HEK293 (cell line): ENCODE data around the gene TRAPPC2.
"Not testable (repeated sequence)": the region's sequence is repeated elsewhere in the genome, so short reads cannot be mapped to it uniquely, and the experiment has no call there.

ENCODE experiments used
- CTCF ChIA-PET: fragments of 350-600 bp; formaldehyde crosslinking; extraction: SDS; loops from one replicate; lab custom pipeline; 2021; ENCODE audit warnings: antibody characterized with exemption; lab: Yijun Ruan, JAX
- POLR2A ChIA-PET: fragments of 300-600 bp; formaldehyde crosslinking; extraction: SDS; loops from one replicate; lab custom pipeline; 2020; ENCODE audit warnings: antibody characterized with exemption, inconsistent platforms; lab: Yijun Ruan, JAX
- H3K27ac ChIP-seq: fragments of 200-500 bp; sonication (Bioruptor generic); 2 replicates; pipeline ENCODE4 v1.5.1; 2014; ENCODE audit warnings: low read depth, low read length, control low read depth, inconsistent platforms; ENCODE audit errors: extremely low read depth
- H3K36me3 ChIP-seq, 2 experiments: fragments of 200-500 bp in 1 of 2; sonication (Bioruptor generic) in 1 of 2; 1 replicate in 1 of 2; 2 replicates in 1 of 2; pipeline ENCODE4 v1.5.1; 2014 to 2017; ENCODE audit warnings: inconsistent platforms in 2 of 2, low read length in 2 of 2; ENCODE audit not compliant: control insufficient read depth in 2 of 2, insufficient read depth in 1 of 2
- H3K4me1 ChIP-seq: fragments of 200-500 bp; sonication (Bioruptor generic); 2 replicates; pipeline ENCODE4 v1.5.1; 2014; ENCODE audit warnings: mild to moderate bottlenecking, low read length, inconsistent platforms; ENCODE audit not compliant: control insufficient read depth, insufficient read depth
- H3K4me3 ChIP-seq: 2 replicates; pipeline ENCODE4 v1.5.1; 2011; ENCODE audit warnings: low read depth, mild to moderate bottlenecking, control low read depth, low read length, moderate library complexity
- H3K9me3 ChIP-seq: fragments of 200-500 bp; sonication (Bioruptor generic); 2 replicates; pipeline ENCODE4 v1.5.1; 2014; ENCODE audit warnings: low read depth, low read length, inconsistent platforms; ENCODE audit not compliant: control insufficient read depth, insufficient read depth
- OVOL3 ChIP-seq: fragments of 450-650 bp; formaldehyde crosslinking; IDR thresholded peaks from 2 replicates; pipeline ENCODE4 v1.5.1; 2016; ENCODE audit warnings: missing biosample characterization, missing genetic modification characterization
- REPIN1 ChIP-seq: fragments of 450-650 bp; formaldehyde crosslinking; IDR thresholded peaks from 2 replicates; pipeline ENCODE4 v1.5.1; 2017; ENCODE audit warnings: missing biosample characterization, missing genetic modification characterization, low read depth
- SALL2 ChIP-seq: fragments of 450-650 bp; formaldehyde crosslinking; IDR thresholded peaks from 2 replicates; pipeline ENCODE4 v1.5.0; 2017; ENCODE audit warnings: missing biosample characterization, mild to moderate bottlenecking, missing genetic modification characterization, borderline replicate concordance
- ZBTB20 ChIP-seq: fragments of 450-650 bp; formaldehyde crosslinking; IDR thresholded peaks from 2 replicates; pipeline ENCODE4 v1.5.1; 2016; ENCODE audit warnings: missing biosample characterization, missing genetic modification characterization
- ZNF10 ChIP-seq: fragments of 450-650 bp; formaldehyde crosslinking; IDR thresholded peaks from 2 replicates; pipeline ENCODE4 v1.5.1; 2017; ENCODE audit warnings: missing biosample characterization, missing genetic modification characterization
- ZNF16 ChIP-seq: fragments of 450-650 bp; formaldehyde crosslinking; IDR thresholded peaks from 2 replicates; pipeline ENCODE4 v1.5.1; 2016; ENCODE audit warnings: low read depth, missing biosample characterization, missing genetic modification characterization
- ZNF223 ChIP-seq: fragments of 450-650 bp; formaldehyde crosslinking; IDR thresholded peaks from 2 replicates; pipeline ENCODE4 v1.5.1; 2016; ENCODE audit warnings: missing biosample characterization, missing genetic modification characterization
- ZNF266 ChIP-seq: fragments of 450-650 bp; formaldehyde crosslinking; IDR thresholded peaks from 2 replicates; pipeline ENCODE4 v1.5.1; 2016; ENCODE audit warnings: missing biosample characterization, missing genetic modification characterization, low read depth
- ZNF391 ChIP-seq: fragments of 450-650 bp; formaldehyde crosslinking; IDR thresholded peaks from 2 replicates; pipeline ENCODE4 v1.5.1; 2016; ENCODE audit warnings: low read depth, missing biosample characterization, missing genetic modification characterization, borderline replicate concordance
- ZNF501 ChIP-seq: fragments of 450-650 bp; formaldehyde crosslinking; IDR thresholded peaks from 2 replicates; pipeline ENCODE4 v1.5.1; 2016; ENCODE audit warnings: missing biosample characterization, missing genetic modification characterization
- ZNF510 ChIP-seq: fragments of 450-650 bp; formaldehyde crosslinking; IDR thresholded peaks from 2 replicates; pipeline ENCODE4 v1.5.1; 2018; ENCODE audit warnings: mild to moderate bottlenecking, missing genetic modification characterization, missing biosample characterization; ENCODE audit not compliant: insufficient replicate concordance
- ZNF530 ChIP-seq: fragments of 450-650 bp; formaldehyde crosslinking; IDR thresholded peaks from 2 replicates; pipeline ENCODE4 v1.5.1; 2016; ENCODE audit warnings: low read depth, missing biosample characterization, missing genetic modification characterization
- ZNF548 ChIP-seq: fragments of 450-650 bp; formaldehyde crosslinking; IDR thresholded peaks from 2 replicates; pipeline ENCODE4 v1.5.1; 2016; ENCODE audit warnings: missing biosample characterization, missing genetic modification characterization
- ZNF555 ChIP-seq: fragments of 450-650 bp; formaldehyde crosslinking; conservative IDR thresholded peaks from 2 replicates; pipeline ENCODE4 v1.5.1; 2017; ENCODE audit warnings: missing biosample characterization, mild to moderate bottlenecking, missing genetic modification characterization, inconsistent platforms
- ZNF561 ChIP-seq: fragments of 450-650 bp; IDR thresholded peaks from 2 replicates; pipeline ENCODE4 v1.5.1; 2018; ENCODE audit warnings: missing biosample characterization, missing genetic modification characterization, borderline replicate concordance
- ZNF571 ChIP-seq: fragments of 450-650 bp; formaldehyde crosslinking; IDR thresholded peaks from 2 replicates; pipeline ENCODE4 v1.5.0; 2017; ENCODE audit warnings: missing biosample characterization, missing genetic modification characterization
- ZNF629 ChIP-seq: fragments of 450-650 bp; formaldehyde crosslinking; IDR thresholded peaks from 2 replicates; pipeline ENCODE4 v1.5.1; 2017; ENCODE audit warnings: missing biosample characterization, missing genetic modification characterization
- ZNF658 ChIP-seq: fragments of 450-650 bp; formaldehyde crosslinking; IDR thresholded peaks from 2 replicates; pipeline ENCODE4; 2016; ENCODE audit warnings: missing biosample characterization, missing genetic modification characterization
- ZSCAN30 ChIP-seq: fragments of 450-650 bp; IDR thresholded peaks from 2 replicates; pipeline ENCODE4 v1.5.1; 2018; ENCODE audit warnings: missing biosample characterization, mild to moderate bottlenecking, missing genetic modification characterization, moderate library complexity
- TF ChIP-seq, protein P1 (sequence below): fragments of 450-650 bp; formaldehyde crosslinking; IDR thresholded peaks from 2 replicates; pipeline ENCODE4 v1.5.1; 2016; ENCODE audit warnings: missing biosample characterization, missing genetic modification characterization
- TF ChIP-seq, protein P2 (sequence below): fragments of 450-650 bp; formaldehyde crosslinking; IDR thresholded peaks from 2 replicates; pipeline ENCODE4 v1.5.1; 2016; ENCODE audit warnings: missing biosample characterization, missing genetic modification characterization
- TF ChIP-seq, protein P3 (sequence below): fragments of 450-650 bp; formaldehyde crosslinking; IDR thresholded peaks from 2 replicates; pipeline ENCODE4 v1.5.1; 2016; ENCODE audit warnings: missing biosample characterization, missing genetic modification characterization, borderline replicate concordance

The TRAPPC2 gene

DNA sequence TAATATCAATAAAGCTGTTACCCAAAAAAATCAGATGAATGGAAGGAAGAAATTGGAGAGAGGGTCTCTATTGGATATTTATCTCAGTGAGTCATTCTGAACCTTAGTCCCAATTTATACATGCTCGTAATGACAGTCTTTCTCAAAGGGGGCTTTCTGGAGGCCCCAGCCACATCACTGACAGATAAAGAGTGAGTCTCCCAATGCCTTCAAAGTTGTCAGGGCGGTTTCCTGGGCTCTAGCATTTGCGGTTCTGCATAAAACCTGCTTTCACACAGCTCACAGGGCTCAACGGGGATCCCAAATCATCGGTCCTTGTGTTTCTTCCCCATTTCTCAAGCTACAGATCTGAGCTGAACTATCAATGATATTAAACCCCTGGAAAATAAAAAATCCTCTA, 64.2 kb downstream of the TRAPPC2 start:
- TF ChIP-seq, protein P1, sequence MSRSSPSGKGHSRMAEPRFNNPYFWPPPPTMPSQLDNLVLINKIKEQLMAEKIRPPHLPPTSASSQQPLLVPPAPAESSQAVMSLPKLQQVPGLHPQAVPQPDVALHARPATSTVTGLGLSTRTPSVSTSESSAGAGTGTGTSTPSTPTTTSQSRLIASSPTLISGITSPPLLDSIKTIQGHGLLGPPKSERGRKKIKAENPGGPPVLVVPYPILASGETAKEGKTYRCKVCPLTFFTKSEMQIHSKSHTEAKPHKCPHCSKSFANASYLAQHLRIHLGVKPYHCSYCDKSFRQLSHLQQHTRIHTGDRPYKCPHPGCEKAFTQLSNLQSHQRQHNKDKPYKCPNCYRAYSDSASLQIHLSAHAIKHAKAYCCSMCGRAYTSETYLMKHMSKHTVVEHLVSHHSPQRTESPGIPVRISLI: no peak
- no peak for TF ChIP-seq ZNF510 (tag by site-specific recombination)
- TF ChIP-seq ZNF530 (tag by site-specific recombination): no peak
- no peak for TF ChIP-seq ZNF571
- TF ChIP-seq ZNF555: no peak
- TF ChIP-seq ZNF391 (tag by site-specific recombination): no peak
- TF ChIP-seq ZNF629 (tag by site-specific recombination): no peak
- TF ChIP-seq ZNF561 (tag by site-specific recombination): no peak
- no peak for TF ChIP-seq ZNF16 (tag by site-specific recombination)
- no peak for TF ChIP-seq REPIN1
- ChIA-PET CTCF (interaction anchor here (0.8 to 1.7 kb wide), 3 partner anchors 11 to 182 kb away, joined by 3 to 9 read pairs (median 4); partner anchors contain the start of gene RAB9A), POLR2A (interaction anchor here (0.9 to 2.0 kb wide), 4 partner anchors 18 to 64 kb away, joined by 8 to 27 read pairs (median 22); partner anchors contain the start of genes OFD1, RAB9A and TRAPPC2)
- Histone ChIP-seq H3K27ac (no peak overlapping the region), H3K4me1 (peaks cover 22% of the 10 kb centered on the region), H3K9me3 (no peaks in the 10 kb centered on the region), H3K4me3 (no peak overlapping the region), H3K36me3 (no peaks in the 10 kb centered on the region)

DNA sequence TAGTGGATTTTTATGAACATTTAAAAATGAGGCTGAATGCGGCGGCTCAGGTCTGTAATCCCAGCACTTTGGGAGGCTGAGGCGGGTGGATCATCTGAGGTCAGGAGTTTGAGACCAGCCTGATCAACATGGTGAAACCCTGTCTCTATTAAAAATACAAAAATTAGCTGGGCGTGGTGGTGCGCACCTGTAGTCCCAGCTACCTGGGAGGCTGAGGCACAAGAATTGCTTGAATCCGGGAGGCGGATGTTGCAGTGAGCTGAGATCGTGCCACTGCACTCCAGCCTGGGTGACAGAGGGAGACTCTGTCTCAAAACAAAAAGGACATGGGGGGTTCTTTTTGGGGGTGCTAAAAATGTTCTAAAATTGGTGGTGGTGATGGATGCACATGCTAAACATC, 64.7 kb downstream of the TRAPPC2 start:
- TF ChIP-seq ZNF548 (tag by site-specific recombination): 0 out of 2 replicates have a peak, but pooled peaks have one; percentile 41
- 0 out of 2 replicates have a peak, but pooled peaks have one; percentile 12 for TF ChIP-seq ZNF266 (tag by site-specific recombination)
- CTCF ChIA-PET: interaction anchor here (0.6 to 1.7 kb wide), 5 partner anchors 11 to 366 kb away, joined by 3 to 9 read pairs (median 5); partner anchors contain the start of gene RAB9A
- peaks cover 22% of the 10 kb centered on the region for H3K4me1 ChIP-seq
- not testable (repeated sequence) for H3K9me3 ChIP-seq, H3K4me3 ChIP-seq, H3K36me3 ChIP-seq
- POLR2A ChIA-PET: interaction anchor here (0.5 to 2.0 kb wide), 8 partner anchors 10 to 65 kb away, joined by 3 to 27 read pairs (median 8); partner anchors contain the start of genes OFD1, RAB9A, TCEANC and TRAPPC2
- H3K27ac ChIP-seq: peak overlapping the region; percentile 74

DNA sequence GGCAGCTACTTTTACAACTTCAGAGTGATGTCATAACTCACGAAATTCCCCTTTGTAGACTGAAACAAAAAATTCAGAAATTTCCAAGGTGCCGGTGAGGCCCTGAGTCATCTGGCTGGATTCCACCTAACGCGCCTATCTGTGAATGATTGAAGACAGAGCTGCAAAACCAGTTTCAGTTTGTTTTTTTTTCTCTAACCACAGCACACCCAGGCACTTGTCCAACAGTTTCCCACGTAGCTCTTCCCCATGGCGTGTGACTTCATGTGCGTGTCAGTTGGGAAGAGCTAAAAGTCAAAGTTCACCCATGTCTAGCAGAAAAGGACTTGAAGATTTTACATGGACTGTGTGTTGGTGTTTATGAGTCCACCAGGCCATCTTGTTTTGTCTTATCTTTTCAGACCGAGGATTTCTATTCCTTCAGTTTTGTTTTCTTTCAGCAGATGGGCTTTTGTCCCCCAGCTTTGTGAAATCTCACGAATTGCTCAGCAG, 65.1 kb downstream of the TRAPPC2 start:
- Histone ChIP-seq H3K4me1 (peaks cover 22% of the 10 kb centered on the region), H3K9me3 (no peaks in the 10 kb centered on the region), H3K27ac (peak overlapping the region; percentile 74), H3K4me3 (no peak overlapping the region), H3K36me3 (no peaks in the 10 kb centered on the region)
- ChIA-PET POLR2A (interaction anchor here (0.5 to 2.0 kb wide), 12 partner anchors 10 to 360 kb away, joined by 3 to 27 read pairs (median 6); partner anchors contain the start of genes GEMIN8, OFD1, RAB9A and TCEANC), CTCF (interaction anchor here (0.6 to 1.7 kb wide), 5 partner anchors 10 to 366 kb away, joined by 3 to 9 read pairs (median 5); partner anchors contain the start of gene RAB9A)
- TF ChIP-seq ZNF10 (tag by site-specific recombination) (peak; percentile 77), ZSCAN30 (peak; percentile 50; the same call in 1 of the 2 replicates), SALL2 (tag by site-specific recombination) (no peak), OVOL3 (tag by site-specific recombination) (0 out of 2 replicates have a peak, but pooled peaks have one; percentile 34), ZBTB20 (tag by site-specific recombination) (no peak), ZNF658 (tag by site-specific recombination) (no peak), ZNF501 (tag by site-specific recombination) (no peak), ZNF223 (tag by site-specific recombination) (no peak)
- TF ChIP-seq, protein P2, sequence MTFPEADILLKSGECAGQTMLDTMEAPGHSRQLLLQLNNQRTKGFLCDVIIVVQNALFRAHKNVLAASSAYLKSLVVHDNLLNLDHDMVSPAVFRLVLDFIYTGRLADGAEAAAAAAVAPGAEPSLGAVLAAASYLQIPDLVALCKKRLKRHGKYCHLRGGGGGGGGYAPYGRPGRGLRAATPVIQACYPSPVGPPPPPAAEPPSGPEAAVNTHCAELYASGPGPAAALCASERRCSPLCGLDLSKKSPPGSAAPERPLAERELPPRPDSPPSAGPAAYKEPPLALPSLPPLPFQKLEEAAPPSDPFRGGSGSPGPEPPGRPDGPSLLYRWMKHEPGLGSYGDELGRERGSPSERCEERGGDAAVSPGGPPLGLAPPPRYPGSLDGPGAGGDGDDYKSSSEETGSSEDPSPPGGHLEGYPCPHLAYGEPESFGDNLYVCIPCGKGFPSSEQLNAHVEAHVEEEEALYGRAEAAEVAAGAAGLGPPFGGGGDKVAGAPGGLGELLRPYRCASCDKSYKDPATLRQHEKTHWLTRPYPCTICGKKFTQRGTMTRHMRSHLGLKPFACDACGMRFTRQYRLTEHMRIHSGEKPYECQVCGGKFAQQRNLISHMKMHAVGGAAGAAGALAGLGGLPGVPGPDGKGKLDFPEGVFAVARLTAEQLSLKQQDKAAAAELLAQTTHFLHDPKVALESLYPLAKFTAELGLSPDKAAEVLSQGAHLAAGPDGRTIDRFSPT (tag by site-specific recombination): peak; percentile 66; the same call in 1 of the 2 replicates
- TF ChIP-seq, protein P3, sequence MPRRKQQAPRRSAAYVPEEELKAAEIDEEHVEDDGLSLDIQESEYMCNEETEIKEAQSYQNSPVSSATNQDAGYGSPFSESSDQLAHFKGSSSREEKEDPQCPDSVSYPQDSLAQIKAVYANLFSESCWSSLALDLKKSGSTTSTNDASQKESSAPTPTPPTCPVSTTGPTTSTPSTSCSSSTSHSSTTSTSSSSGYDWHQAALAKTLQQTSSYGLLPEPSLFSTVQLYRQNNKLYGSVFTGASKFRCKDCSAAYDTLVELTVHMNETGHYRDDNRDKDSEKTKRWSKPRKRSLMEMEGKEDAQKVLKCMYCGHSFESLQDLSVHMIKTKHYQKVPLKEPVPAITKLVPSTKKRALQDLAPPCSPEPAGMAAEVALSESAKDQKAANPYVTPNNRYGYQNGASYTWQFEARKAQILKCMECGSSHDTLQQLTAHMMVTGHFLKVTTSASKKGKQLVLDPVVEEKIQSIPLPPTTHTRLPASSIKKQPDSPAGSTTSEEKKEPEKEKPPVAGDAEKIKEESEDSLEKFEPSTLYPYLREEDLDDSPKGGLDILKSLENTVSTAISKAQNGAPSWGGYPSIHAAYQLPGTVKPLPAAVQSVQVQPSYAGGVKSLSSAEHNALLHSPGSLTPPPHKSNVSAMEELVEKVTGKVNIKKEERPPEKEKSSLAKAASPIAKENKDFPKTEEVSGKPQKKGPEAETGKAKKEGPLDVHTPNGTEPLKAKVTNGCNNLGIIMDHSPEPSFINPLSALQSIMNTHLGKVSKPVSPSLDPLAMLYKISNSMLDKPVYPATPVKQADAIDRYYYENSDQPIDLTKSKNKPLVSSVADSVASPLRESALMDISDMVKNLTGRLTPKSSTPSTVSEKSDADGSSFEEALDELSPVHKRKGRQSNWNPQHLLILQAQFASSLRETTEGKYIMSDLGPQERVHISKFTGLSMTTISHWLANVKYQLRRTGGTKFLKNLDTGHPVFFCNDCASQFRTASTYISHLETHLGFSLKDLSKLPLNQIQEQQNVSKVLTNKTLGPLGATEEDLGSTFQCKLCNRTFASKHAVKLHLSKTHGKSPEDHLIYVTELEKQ (tag by site-specific recombination): 0 out of 2 replicates have a peak, but pooled peaks have one; percentile 24
